ENCODE results near the gene STK32C. TPM values are rescaled to one million over a fixed set of nuclear protein-coding genes. Genes with fewer than 3 reads are reported as not detected.
A peak's percentile ranks its signal among the peaks of the same experiment; 100 is the strongest.

Gene STK32C
- total and polyA plus RNA-seq, 8 donors, result 3.3 to 13.2 (median 5.2) TPM

- FAIRE-seq, result no peak
- intact Hi-C loops (cut with DNase I), result no loop called here
- WGBS, 2 donors, result 78 to 82% methylated on average over 23 of the region's 23 CpGs
- H3K27me3 ChIP-seq, result no peaks in the 10 kb centered on the region
- no peaks in the 10 kb centered on the region for H3K9me3 ChIP-seq
- H3K4me3 ChIP-seq, result no peak overlapping the region
- no peak overlapping the region for H3K27ac ChIP-seq
- DNase-seq, result peak in 1 of 6 donors; percentile 36
- no peak for ATAC-seq
- H3K4me1 ChIP-seq, result no peaks in the 10 kb centered on the region
- TF ChIP-seq, protein P1, sequence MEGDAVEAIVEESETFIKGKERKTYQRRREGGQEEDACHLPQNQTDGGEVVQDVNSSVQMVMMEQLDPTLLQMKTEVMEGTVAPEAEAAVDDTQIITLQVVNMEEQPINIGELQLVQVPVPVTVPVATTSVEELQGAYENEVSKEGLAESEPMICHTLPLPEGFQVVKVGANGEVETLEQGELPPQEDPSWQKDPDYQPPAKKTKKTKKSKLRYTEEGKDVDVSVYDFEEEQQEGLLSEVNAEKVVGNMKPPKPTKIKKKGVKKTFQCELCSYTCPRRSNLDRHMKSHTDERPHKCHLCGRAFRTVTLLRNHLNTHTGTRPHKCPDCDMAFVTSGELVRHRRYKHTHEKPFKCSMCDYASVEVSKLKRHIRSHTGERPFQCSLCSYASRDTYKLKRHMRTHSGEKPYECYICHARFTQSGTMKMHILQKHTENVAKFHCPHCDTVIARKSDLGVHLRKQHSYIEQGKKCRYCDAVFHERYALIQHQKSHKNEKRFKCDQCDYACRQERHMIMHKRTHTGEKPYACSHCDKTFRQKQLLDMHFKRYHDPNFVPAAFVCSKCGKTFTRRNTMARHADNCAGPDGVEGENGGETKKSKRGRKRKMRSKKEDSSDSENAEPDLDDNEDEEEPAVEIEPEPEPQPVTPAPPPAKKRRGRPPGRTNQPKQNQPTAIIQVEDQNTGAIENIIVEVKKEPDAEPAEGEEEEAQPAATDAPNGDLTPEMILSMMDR (IDR thresholded peaks at IDR 0.05), result no peak
- no peaks in the 10 kb centered on the region for H3K36me3 ChIP-seq
Observed at GRCh38 chr10:132242103-132242840, 65.5 kb downstream of the STK32C start.

DNA sequence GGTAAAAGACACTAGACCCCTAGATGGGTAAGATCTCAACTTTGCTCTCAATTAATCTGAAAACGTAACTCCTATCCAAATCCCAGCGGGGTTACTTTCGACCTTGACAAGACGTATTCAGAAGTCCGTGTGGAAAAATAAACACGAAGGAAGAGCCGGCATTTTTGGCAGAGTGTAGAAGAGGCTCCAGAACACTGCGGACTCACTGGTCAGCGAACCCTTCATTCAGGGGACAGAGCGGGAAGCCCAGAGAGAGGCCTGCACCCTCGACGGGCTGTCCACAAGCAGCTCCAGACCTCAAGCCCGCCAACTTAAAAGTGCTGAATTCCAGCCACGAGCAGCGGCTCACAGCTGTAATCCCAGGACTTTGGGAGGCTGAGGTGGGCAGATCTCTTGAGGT is 66.3 kb downstream of the STK32C start:
- TF ChIP-seq, protein P1 (IDR thresholded peaks at IDR 0.05), result no peak
- Histone ChIP-seq H3K27ac (no peak overlapping the region), H3K9me3 (no peaks in the 10 kb centered on the region), H3K36me3 (no peaks in the 10 kb centered on the region), H3K27me3 (no peaks in the 10 kb centered on the region), H3K4me1 (no peaks in the 10 kb centered on the region), H3K4me3 (no peak overlapping the region)
- no peak for DNase-seq
- no peak for FAIRE-seq
- no peak for ATAC-seq
- intact Hi-C loops (cut with DNase I), result no loop called here
- 71 to 72% methylated on average over 15 of the region's 15 CpGs for WGBS, 2 donors

DNA sequence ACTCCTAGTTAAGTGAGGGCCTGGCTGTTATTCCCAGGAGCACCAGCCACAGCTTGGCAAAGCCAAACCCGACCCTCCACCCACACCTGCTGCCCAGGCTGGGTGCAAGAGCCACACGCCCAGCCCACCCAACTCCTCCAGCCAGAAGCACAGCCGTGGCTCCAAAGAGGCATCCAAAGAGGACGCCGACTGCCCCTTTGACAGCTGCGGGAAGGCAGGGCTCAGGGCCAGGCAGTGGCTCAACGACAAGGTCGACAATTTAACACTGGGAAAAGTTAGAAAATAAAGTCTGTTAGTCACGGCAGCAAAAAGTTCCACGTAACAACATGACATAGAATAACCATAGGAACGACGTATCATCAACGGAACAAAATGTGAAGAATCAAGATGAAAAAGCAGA is 66.7 kb downstream of the STK32C start:
- TF ChIP-seq, protein P1 (IDR thresholded peaks at IDR 0.05), result no peak
- Histone ChIP-seq H3K36me3 (no peaks in the 10 kb centered on the region), H3K9me3 (no peaks in the 10 kb centered on the region), H3K4me1 (no peaks in the 10 kb centered on the region), H3K27me3 (no peaks in the 10 kb centered on the region), H3K27ac (no peak overlapping the region), H3K4me3 (no peak overlapping the region)
- 69 to 78% methylated on average over 13 of the region's 13 CpGs for WGBS, 2 donors
- intact Hi-C loops (cut with DNase I), result no loop called here
- DNase-seq, result peak in 1 of 6 donors; percentile 26
- FAIRE-seq, result no peak
- ATAC-seq, result no peak

DNA sequence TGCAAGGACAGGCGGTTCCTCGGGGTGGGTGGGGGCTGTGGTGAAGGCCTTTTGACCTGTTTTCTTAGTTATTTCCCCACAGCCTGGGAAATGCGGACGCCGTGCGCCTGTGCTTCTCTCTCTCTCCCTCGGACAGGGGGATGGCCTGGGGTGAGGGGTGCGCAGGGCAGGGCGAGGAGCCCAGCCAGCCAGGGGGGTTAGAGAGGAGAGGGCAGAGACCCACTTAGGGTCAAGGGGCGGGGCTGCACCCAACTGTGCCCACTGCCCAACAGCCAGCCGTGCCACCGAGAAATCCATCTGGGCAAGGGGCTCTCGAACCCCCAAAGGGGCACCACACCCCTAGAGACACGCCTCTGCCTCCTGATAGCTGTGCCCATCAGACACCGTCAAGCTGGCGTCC is 67.2 kb downstream of the STK32C start:
- Histone ChIP-seq H3K27ac (no peak overlapping the region), H3K36me3 (no peaks in the 10 kb centered on the region), H3K4me3 (no peak overlapping the region), H3K4me1 (no peaks in the 10 kb centered on the region), H3K9me3 (no peaks in the 10 kb centered on the region), H3K27me3 (no peaks in the 10 kb centered on the region)
- TF ChIP-seq, protein P1 (IDR thresholded peaks at IDR 0.05), result no peak
- 85 to 87% methylated on average over 14 to 16 of the region's 16 CpGs for WGBS, 2 donors
- DNase-seq (peak in 2 of 6 donors; percentile 15 to 43), ATAC-seq (no peak), FAIRE-seq (no peak)
- intact Hi-C loops (cut with DNase I), result no loop called here

GRCh38 chr10:132240156-132240555 is 67.6 kb downstream of the STK32C start:
- TF ChIP-seq, protein P1 (IDR thresholded peaks at IDR 0.05), result no peak
- DNase-seq, result peak in 2 of 6 donors; percentile 27 to 65
- no peak for FAIRE-seq
- H3K27me3 ChIP-seq, result no peaks in the 10 kb centered on the region
- intact Hi-C loops (cut with DNase I), result no loop called here
- H3K4me3 ChIP-seq, result no peak overlapping the region
- H3K4me1 ChIP-seq, result no peaks in the 10 kb centered on the region
- H3K36me3 ChIP-seq, result no peaks in the 10 kb centered on the region
- no peak overlapping the region for H3K27ac ChIP-seq
- no peak for ATAC-seq
- WGBS, 2 donors, result 80 to 87% methylated on average over 15 of the region's 15 CpGs
- no peaks in the 10 kb centered on the region for H3K9me3 ChIP-seq

All from pancreas (tissue), 10 donors.